CD4-positive, alpha-beta memory T cell (primary cell): Measurements from ENCODE around the gene RGS11. TPM values are rescaled to one million over a fixed set of nuclear protein-coding genes. Genes with fewer than 3 reads are reported as not detected.
A peak's percentile ranks its signal among the peaks of the same experiment; 100 is the strongest.

ENCODE experiments used
- CTCF ChIA-PET: fragments of 350-600 bp; sonication (Branson Sonifier 250); formaldehyde crosslinking; loops from one replicate; lab custom pipeline; 2021; ENCODE audit warnings: inconsistent platforms; ENCODE audit not compliant: partially characterized antibody; lab: Charles Lee
- POLR2A ChIA-PET: fragments of 350-600 bp; sonication (Branson Sonifier 250); formaldehyde crosslinking; loops from one replicate; lab custom pipeline; 2021; ENCODE audit not compliant: partially characterized antibody; lab: Charles Lee
- DNase-seq, 5 donors: peaks; one replicate each; pipeline versions ENCODE4 v3.0.0 to v3.0.0-alpha.2; 2020 to 2022; ENCODE audit warnings: mixed read lengths in 1 of 5
- H3K27ac ChIP-seq: one replicate; pipeline ENCODE4 v1.7.0; 2013; ENCODE audit warnings: low read depth, low read length
- H3K27me3 ChIP-seq: 2 replicates; pipeline ENCODE4 v1.7.0; 2013; ENCODE audit warnings: mild to moderate bottlenecking, low read length, moderate library complexity; ENCODE audit not compliant: insufficient read depth
- H3K36me3 ChIP-seq: 2 replicates; pipeline ENCODE4 v1.7.0; 2013; ENCODE audit warnings: mild to moderate bottlenecking, low read length, moderate library complexity; ENCODE audit not compliant: insufficient read depth
- H3K4me1 ChIP-seq: 2 replicates; pipeline ENCODE4 v1.7.0; 2013; ENCODE audit warnings: mild to moderate bottlenecking, low read length, moderate library complexity; ENCODE audit not compliant: insufficient read depth
- H3K4me3 ChIP-seq, 2 donors: one replicate each; pipeline ENCODE4 v1.7.0; 2013; ENCODE audit warnings: low read length in 2 of 2, mild to moderate bottlenecking in 1 of 2
- H3K9me3 ChIP-seq, 2 donors: one replicate each; pipeline ENCODE4 v1.7.0; 2013; ENCODE audit warnings: low read length in 2 of 2, control low read depth in 1 of 2; ENCODE audit not compliant: control insufficient read depth in 1 of 2
- H3K27ac Mint-ChIP-seq, 7 donors: one replicate each; pipeline ENCODE4 v1.8.0; 2020 to 2021; ENCODE audit warnings: mixed read lengths in 7 of 7, mild to moderate bottlenecking in 6 of 7, inconsistent platforms in 3 of 7, moderate library complexity in 3 of 7
- H3K27me3 Mint-ChIP-seq, 2 donors: one replicate each; pipeline ENCODE4 v1.8.0; 2020 to 2021; ENCODE audit warnings: mixed read lengths in 2 of 2
- H3K36me3 Mint-ChIP-seq, 2 donors: one replicate each; pipeline ENCODE4 v1.8.0; 2020 to 2021; ENCODE audit warnings: mixed read lengths in 2 of 2, inconsistent platforms in 1 of 2, mild to moderate bottlenecking in 1 of 2
- H3K4me1 Mint-ChIP-seq, 4 donors: one replicate each; pipeline ENCODE4 v1.8.0; 2020 to 2021; ENCODE audit warnings: mixed read lengths in 4 of 4, mild to moderate bottlenecking in 1 of 4
- H3K4me3 Mint-ChIP-seq, 8 donors: one replicate each; pipeline ENCODE4 v1.8.0; 2020 to 2021; ENCODE audit warnings: mixed read lengths in 8 of 8, mild to moderate bottlenecking in 7 of 8, moderate library complexity in 6 of 8, inconsistent platforms in 3 of 8
- H3K9me3 Mint-ChIP-seq, 8 donors: one replicate each; pipeline ENCODE4 v1.8.0; 2020 to 2021; ENCODE audit warnings: mixed read lengths in 8 of 8, mild to moderate bottlenecking in 5 of 8, inconsistent platforms in 3 of 8, moderate library complexity in 1 of 8
- intact Hi-C: fragments of 100-400 bp; cut with micrococcal nuclease; formaldehyde crosslinking; loops from one replicate; pipeline ENCODE4 v1.15.1; 2023
- polyA plus RNA-seq, 2 donors: library from polyadenylated mRNA; unstranded; fragments of 300-500 nt; fragmentation: Illumina TruSeq; gene quantifications; one replicate each; pipeline ENCODE4 v1.2.3, GENCODE V29; 2021
- total RNA-seq, 2 experiments: library from RNA; stranded (reverse); gene quantifications; one replicate each; pipeline ENCODE4 v1.2.3, GENCODE V29; 2021

The RGS11 gene
- total and polyA plus RNA-seq, 4 experiments from 2014 or later = 0.44 TPM; not detected in 3

DNA sequence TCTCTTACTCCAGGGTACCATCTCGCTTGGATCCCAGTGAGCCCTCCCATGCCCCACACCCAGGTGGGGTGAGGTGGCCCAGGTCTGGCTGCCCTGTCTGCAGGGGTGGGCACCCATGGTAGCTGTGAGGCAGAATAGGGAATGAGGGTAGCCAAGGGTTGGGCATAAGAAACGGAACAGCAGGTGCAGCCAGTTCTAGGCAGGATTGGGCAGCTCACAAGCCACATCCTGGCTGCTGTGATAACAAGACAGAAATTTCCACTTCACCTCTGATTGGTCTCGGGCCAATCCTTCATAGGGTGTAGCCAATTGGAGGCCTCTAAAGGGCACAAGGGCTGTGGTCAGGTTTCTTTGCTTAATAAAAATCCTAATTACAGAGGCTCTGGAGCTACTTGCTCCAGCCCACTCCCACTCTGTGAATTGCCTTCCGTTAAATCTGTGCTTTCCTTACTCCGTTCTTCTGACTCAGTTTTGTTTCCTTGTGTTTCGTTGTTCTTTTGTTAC is 3.2 kb upstream of the RGS11 start:
- H3K27me3 Mint-ChIP-seq = peaks cover 4 to 7% of the 10 kb centered on the region in 2 donors
- H3K4me3 Mint-ChIP-seq = peak overlapping the region in 4 of 8 donors; percentile 1 to 43 (median 4)
- DNase-seq = peak; percentile 40 to 61 (median 55)
- Histone ChIP-seq H3K27me3 (no peaks in the 10 kb centered on the region), H3K27ac (no peak overlapping the region), H3K9me3 (no peaks in the 10 kb centered on the region), H3K4me1 (peaks cover 14% of the 10 kb centered on the region), H3K4me3 (no peak overlapping the region), H3K36me3 (no peaks in the 10 kb centered on the region)
- POLR2A ChIA-PET = interaction anchor here (0.6 kb wide), 2 partner anchors 27 to 91 kb away, joined by 3 read pairs; no protein-coding TSS in a partner anchor
- H3K36me3 Mint-ChIP-seq = no peaks in the 10 kb centered on the region
- no peaks in the 10 kb centered on the region for H3K9me3 Mint-ChIP-seq
- CTCF ChIA-PET = interaction anchor here (1.4 kb wide), 1 partner anchor 44 kb away, joined by 3 read pairs; no protein-coding TSS in a partner anchor
- peak overlapping the region in 1 of 7 donors; percentile 0 for H3K27ac Mint-ChIP-seq
- H3K4me1 Mint-ChIP-seq = peaks cover 6 to 9% (median 8%) of the 10 kb centered on the region in 4 donors
- intact Hi-C loops = no loop called here

DNA sequence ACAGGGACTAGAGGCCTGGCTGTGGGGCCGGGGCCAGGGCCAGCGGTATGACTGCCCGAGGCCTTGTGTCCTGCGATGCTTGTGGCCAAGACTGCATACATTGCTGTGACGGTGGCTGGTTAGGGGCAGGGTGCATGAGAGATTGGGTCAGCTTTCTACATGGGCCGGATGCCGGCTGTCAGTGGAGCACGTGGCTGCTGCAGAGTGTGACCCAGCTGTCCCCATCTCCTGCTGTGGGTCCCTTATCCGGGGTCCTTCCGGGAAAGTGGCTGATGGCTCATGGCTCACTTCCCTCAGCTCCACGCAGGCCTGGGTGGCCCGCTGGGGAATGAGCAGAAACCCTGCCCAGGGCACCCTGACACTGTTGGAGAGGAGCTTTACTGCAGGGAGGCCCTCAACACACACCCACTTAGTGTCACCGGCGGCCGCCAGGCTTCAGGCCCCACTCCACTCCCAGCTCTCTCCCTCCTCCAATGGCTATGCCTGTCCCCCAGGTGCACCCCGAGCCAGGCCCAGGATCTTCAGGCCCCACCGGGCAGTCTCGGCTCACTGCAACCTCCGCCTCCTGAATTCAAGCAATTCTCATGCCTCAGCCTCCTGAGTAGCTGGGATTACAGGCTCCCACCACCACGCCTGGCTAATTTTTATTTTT is 808 bp upstream of the RGS11 start:
- Mint-ChIP-seq H3K27me3 (peaks cover 4 to 8% of the 10 kb centered on the region in 2 donors), H3K9me3 (no peaks in the 10 kb centered on the region), H3K27ac (peak overlapping the region in 2 of 7 donors; percentile 4 to 12), H3K4me3 (peak overlapping the region; percentile 9 to 71 (median 56)), H3K4me1 (peaks cover 6 to 9% (median 8%) of the 10 kb centered on the region in 4 donors), H3K36me3 (no peaks in the 10 kb centered on the region)
- Histone ChIP-seq H3K4me3 (no peak overlapping the region), H3K36me3 (no peaks in the 10 kb centered on the region), H3K9me3 (no peaks in the 10 kb centered on the region), H3K27me3 (no peaks in the 10 kb centered on the region), H3K27ac (no peak overlapping the region), H3K4me1 (peaks cover 14% of the 10 kb centered on the region)
- intact Hi-C loops = no loop called here
- no peak for DNase-seq
- POLR2A ChIA-PET = no interaction called here
- CTCF ChIA-PET = no interaction called here

DNA sequence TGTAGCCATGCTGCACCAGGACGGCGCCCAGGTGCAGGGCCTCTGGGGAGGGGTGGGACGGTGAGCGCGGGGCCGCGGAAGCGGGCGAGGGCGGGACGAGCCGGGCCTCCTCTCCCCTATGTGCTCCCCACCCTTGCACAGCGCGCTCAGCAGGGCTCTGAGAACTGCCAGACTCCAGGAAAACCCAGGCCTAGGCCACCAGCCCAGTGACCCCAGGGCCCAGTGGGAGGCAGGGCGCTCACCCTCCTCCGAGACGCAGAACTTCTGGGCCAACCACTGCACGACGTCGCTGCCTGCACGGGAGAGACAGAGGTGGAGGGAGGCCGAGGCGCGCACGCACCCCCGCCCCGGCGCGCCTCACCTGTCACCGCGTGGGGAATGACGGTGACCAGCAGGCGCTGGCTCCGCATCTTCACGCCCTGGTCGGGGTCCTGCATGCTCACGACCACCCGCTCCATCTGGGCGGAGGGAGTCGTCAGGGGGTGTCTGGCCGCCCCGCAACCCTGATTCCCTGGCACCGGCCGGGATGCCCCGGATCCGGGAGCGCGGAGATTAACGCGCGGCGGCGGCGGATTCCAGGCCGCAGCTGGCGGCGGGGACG is 603 bp downstream of the RGS11 start:
- Histone ChIP-seq H3K27me3 (no peaks in the 10 kb centered on the region), H3K27ac (no peak overlapping the region), H3K4me3 (peak overlapping the region in 1 of 2 donors; percentile 24), H3K36me3 (no peaks in the 10 kb centered on the region), H3K4me1 (peaks cover 14% of the 10 kb centered on the region), H3K9me3 (no peaks in the 10 kb centered on the region)
- DNase-seq = peak in 3 of 5 donors; percentile 16 to 29 (median 23)
- ChIA-PET POLR2A (no interaction called here), CTCF (no interaction called here)
- Mint-ChIP-seq H3K4me1 (peaks cover 6 to 9% (median 8%) of the 10 kb centered on the region in 4 donors), H3K27me3 (peaks cover 4 to 8% of the 10 kb centered on the region in 2 donors), H3K27ac (no peak overlapping the region), H3K4me3 (peak overlapping the region in 4 of 8 donors; percentile 64 to 77 (median 68)), H3K9me3 (no peaks in the 10 kb centered on the region), H3K36me3 (no peaks in the 10 kb centered on the region)
- intact Hi-C loops = no loop called here

DNA sequence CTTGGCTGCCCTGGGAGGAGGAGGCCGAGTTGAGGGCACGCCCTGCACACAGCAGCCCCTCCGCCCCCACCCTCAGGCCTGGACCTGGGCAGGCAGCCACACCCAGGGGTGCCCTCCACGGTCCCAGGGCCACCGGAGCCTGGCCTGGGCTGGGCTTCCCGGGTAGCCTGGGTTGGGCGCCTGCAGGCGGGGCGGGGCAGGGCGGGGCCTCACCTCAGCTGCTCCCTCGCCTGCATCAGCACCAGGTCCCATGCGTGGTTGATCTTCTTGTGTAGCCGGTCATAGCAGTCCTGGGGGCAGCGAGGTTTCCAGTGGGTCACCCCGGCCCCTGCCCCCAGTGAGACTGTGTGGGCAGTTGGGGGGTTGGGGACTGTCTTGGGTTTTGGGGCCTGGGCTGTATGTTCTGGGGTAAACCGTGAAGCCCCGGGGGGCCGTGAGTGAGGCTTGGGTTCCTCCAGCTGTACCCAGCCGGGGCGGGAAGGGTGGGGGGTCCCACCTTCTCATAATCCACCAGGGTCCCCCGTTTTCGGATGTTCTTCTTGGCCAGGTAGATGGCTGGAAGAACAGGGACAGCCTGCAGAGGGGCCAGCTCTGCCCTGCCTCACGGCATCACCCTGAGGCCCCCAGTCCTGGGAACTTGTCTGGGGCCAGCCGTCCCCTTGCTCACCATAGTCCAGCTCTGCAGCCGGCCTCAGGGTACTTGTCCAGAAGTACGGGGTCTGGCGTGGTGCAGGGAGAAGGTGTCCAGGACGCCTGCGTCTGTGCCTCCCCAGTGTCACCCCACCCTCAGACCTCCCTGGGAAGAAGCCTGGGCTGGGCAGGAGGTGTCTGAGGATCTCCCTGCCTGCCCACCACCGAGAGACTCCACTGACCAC is 2.0 kb downstream of the RGS11 start:
- ChIA-PET POLR2A (no interaction called here), CTCF (no interaction called here)
- Mint-ChIP-seq H3K27me3 (peaks cover 4 to 5% of the 10 kb centered on the region in 2 donors), H3K4me1 (peaks cover under 1 to 4% (median 2%) of the 10 kb centered on the region in 4 donors), H3K27ac (no peak overlapping the region), H3K4me3 (no peak overlapping the region), H3K9me3 (no peaks in the 10 kb centered on the region), H3K36me3 (no peaks in the 10 kb centered on the region)
- Histone ChIP-seq H3K36me3 (no peaks in the 10 kb centered on the region), H3K4me1 (peaks cover 6% of the 10 kb centered on the region), H3K27ac (no peak overlapping the region), H3K4me3 (no peak overlapping the region), H3K27me3 (no peaks in the 10 kb centered on the region), H3K9me3 (no peaks in the 10 kb centered on the region)
- intact Hi-C loops = no loop called here
- DNase-seq = peak in 1 of 5 donors; percentile 30

DNA sequence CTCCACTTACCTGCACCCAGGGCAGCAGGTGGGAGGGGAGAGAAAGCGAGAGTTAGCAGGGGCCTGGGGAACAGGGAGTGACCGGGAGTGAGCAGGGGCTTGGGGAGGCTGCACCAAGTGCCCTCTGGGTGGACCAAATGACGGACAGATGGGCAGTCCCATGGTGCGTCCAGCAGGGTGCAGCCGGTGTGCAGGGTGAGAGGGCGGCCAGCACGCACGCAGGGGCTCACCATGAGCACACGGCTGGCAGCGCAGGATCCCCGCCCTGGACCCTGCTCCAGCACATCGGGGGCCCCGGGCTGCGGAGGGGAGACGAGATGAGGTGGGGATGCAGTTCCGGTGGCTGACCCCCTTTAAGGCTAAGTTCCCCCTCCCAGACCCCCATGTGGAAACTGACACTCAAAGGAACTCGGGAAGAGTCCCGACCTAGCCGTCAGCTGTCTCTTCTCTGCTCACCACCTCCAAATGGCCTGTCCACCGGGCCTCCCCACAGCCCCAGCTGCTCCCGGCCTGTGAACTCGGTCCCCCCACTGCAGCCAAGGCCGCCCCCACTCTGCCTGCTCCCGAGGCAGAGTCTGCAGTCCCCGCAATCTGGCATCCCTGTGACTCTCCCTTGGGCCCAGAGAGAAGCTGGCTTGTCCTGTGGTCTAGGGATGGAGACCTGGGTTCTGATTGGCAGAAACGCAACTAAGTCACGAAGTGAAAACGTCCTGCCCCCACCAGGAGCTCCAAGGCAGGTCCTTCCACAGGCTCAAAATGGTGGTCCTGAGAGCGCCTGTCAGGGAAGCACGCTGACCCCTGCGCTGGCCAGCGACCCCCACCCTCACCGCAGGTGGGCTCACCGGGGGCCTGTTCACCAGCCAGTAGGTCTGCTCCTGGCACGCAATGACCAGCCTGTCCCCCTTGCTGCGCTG is 2.9 kb downstream of the RGS11 start:
- Mint-ChIP-seq H3K27ac (no peak overlapping the region), H3K36me3 (no peaks in the 10 kb centered on the region), H3K9me3 (no peaks in the 10 kb centered on the region), H3K4me1 (peaks cover 0 to 3% (median 0%) of the 10 kb centered on the region in 4 donors), H3K4me3 (no peak overlapping the region), H3K27me3 (peaks cover 4% of the 10 kb centered on the region in 2 donors)
- ChIA-PET CTCF (no interaction called here), POLR2A (no interaction called here)
- intact Hi-C loops = no loop called here
- H3K27me3 ChIP-seq = no peaks in the 10 kb centered on the region
- H3K4me3 ChIP-seq = no peak overlapping the region
- no peaks in the 10 kb centered on the region for H3K9me3 ChIP-seq
- no peak for DNase-seq
- no peaks in the 10 kb centered on the region for H3K36me3 ChIP-seq
- no peak overlapping the region for H3K27ac ChIP-seq
- peaks cover 4% of the 10 kb centered on the region for H3K4me1 ChIP-seq

DNA sequence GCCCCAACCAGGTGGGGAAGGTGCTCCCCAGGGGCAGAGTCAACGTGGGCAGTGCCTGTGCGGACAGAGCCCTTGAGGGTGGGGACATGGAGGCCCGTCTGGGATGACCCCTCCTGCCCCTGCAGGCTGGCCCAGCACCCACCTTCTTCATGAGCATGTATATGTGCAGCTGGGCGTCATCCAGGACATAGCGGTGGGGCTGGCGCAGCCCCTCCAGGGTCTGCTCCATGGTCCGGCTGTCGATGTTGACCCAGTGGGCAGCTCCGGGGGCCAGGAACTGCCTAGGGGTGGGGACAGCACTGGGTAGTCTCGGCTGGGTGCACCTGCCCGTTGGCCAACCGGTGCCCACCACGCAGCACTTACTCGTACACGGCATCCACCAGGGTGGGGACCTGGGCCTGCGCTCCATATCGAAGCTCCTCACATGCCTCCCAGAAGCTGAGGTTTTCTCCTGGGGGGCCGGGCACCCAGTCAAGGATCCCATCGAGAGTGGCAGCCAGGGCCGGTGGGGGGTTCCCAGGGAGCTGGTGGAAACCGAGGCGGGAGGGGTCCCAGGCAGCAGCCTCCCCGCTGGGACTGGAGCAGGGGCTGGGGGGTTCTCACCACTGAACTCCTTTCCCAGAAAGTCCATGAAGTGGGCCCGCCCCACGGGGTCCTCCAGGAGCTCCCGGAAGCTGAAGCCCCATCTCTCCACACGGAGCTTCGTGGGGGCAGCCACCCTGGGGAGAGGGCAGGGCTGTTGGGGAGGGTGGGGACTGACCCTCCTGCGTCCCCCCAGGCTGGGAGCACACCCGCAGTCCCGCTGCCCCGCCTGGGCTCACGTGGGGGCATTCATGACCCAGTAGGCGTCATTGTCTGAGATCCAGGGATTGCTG is 5.1 kb downstream of the RGS11 start:
- peaks cover 0 to 6% (median 3%) of the 10 kb centered on the region in 4 donors for H3K4me1 Mint-ChIP-seq
- H3K27ac Mint-ChIP-seq = no peak overlapping the region

More for the DNA sequence above, 5.1 kb downstream of the RGS11 start:
- H3K9me3 Mint-ChIP-seq = no peaks in the 10 kb centered on the region
- H3K4me3 ChIP-seq = no peak overlapping the region
- no peak overlapping the region for H3K27ac ChIP-seq
- intact Hi-C loops = no loop called here
- ChIA-PET POLR2A (no interaction called here), CTCF (no interaction called here)
- no peaks in the 10 kb centered on the region for H3K36me3 Mint-ChIP-seq
- no peaks in the 10 kb centered on the region for H3K36me3 ChIP-seq
- H3K9me3 ChIP-seq = no peaks in the 10 kb centered on the region
- no peak overlapping the region for H3K4me3 Mint-ChIP-seq
- peaks cover 7% of the 10 kb centered on the region for H3K4me1 ChIP-seq
- H3K27me3 ChIP-seq = no peaks in the 10 kb centered on the region
- no peak for DNase-seq
- peaks cover 0 to 1% of the 10 kb centered on the region in 2 donors for H3K27me3 Mint-ChIP-seq
